COLO668 (cell line): Measurements from ENCODE around the gene TAS1R2.

Experiments used
- DNase-seq: peaks from one replicate; lab custom pipeline; 2025; ENCODE audit not compliant: unreplicated experiment; lab: John Stamatoyannopoulos, UW

Gene TAS1R2

DNA sequence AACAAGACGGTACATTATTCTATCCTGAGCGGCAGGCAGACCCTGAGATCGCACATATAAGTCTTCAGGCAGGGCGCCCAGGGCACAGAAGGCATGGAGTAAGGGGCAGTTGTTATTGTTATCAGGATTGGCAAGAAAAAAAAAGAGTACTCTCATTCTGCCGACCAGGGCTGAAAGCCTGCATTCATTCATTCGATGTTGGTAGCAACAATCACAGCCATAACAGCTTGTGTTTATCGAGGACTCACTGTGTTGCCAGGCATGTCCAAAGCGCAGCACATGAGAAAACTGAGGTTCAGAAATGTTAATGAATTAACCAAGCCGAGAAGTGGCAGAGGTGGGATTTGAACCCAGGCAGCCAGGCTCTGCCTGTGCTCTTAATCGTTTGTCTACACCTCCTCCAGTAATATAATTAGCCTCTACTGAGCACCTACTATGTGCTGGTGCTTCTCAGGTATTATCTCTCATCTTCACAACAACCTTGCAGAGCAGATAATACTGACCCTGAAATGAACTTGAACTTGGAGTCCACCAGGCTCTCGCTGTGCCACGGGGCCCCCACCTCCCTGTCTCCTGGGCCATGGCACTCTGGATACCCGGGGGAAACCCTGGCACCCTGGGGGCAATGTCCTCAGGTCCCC is 56.2 kb downstream of the TAS1R2 start:
- DNase-seq: no peak

GRCh38 chr1:18802231-18802630 is 57.2 kb downstream of the TAS1R2 start:
- DNase-seq: no peak

GRCh38 chr1:18800258-18800657 is 59.2 kb downstream of the TAS1R2 start:
- no peak for DNase-seq

DNA sequence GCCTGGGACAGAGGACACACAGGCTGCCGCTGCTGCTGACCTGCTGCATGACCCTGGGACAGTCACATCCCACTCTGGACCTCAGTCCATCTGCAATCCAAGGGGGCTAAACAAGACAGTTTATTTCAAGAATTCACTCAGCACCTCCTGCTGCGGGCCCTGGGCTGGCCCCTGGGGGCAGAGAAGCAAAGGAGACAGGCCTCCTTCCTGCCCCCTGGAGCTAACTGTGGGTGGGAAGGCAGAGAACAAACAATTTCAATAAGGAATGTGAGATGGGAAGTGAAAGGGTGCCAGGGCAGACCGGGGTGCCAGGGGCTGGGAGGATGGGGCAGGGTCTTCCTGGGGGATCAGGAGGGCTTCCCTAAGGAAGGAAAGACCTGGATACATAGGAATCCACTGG is 60.0 kb downstream of the TAS1R2 start:
- DNase-seq: no peak

DNA sequence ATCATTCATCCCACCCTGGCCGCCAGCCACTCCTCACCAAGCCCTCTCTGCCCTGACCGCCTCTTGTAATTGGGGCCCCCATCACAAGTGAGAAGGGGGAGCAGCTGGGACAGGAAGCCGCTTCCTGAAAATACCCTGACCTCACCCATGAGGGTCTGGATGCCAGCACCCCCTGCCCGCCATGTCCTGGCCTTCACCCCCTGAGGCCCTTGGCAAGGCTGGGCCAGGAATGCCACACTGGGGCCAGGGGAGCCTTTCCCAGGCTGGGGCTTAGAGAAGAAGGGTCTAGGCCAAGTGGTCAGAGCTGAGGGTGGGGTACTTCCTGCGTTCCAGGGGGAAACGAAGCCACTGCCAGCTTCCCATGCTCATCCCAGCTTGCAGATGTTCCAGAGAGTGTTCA is 60.5 kb downstream of the TAS1R2 start:
- no peak for DNase-seq

DNA sequence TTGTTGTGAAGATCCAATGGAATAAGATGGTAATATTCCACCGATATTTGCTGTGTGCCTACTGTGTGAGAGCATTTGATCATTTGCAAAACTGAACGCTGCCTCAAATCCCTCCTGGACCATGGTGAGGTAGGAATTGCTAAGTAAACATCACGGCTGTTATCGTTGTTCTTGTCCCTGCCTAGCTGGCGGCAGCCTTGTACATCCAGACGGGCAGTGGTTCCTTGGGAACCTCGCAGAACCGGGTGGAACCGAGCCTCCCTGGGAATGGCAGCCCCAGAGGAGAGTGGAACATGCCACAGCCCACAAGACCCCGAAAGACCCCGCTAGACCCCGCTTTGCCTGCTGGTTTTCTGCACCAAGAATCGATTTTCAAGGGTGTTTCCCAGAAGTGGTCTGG is 60.9 kb downstream of the TAS1R2 start:
- DNase-seq: no peak

DNA sequence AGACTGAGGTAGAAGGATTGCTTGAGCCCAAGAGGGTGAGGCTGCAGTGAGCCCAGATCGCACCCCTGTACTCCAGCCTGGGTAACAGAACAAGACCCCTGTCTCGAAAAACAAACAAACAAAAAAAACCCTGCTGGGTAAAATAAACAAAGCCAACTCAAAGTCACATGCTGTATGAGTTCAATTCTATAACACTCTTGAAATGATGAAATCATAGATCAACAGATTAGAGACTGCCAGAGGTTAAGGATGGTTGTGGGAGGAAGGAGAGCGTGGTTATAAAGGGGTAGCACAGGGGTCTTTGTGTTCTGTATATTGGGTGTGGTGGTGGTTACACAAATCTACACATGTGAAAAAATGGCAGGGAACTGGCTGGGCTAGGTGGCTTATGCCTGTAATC is 62.5 kb downstream of the TAS1R2 start:
- DNase-seq: no peak

- DNase-seq: no peak
Observed at GRCh38 chr1:18795002-18795689, 64.3 kb downstream of the TAS1R2 start.

GRCh38 chr1:18794561-18794960 is 64.9 kb downstream of the TAS1R2 start:
- DNase-seq: no peak

GRCh38 chr1:18794051-18794450 is 65.4 kb downstream of the TAS1R2 start:
- no peak for DNase-seq

GRCh38 chr1:18793164-18793563 is 66.3 kb downstream of the TAS1R2 start:
- DNase-seq: no peak

DNA sequence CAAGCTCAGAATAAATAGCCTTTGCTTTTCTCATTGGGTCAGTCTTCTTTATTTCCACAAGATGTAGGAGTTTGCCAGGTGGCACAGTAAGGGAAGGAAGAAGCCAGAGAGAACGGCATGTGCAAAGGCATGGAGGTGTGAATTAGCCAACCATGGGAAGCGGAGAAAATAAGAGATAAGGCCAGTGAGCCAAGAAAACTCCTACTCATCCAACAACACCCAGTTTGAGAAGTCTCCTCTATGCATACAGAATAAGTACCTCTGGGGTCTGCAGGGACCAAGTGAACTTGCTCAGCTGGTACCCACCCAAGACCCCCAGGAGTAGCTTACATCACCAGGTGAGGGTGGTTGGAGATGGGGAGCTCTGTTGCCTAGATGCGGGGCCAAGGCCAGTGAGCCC is 66.7 kb downstream of the TAS1R2 start:
- no peak for DNase-seq
